Anterior cingulate cortex (tissue), 58 donors: ENCODE data around the gene ACACA.
"Not testable (repeated sequence)": the region's sequence is repeated elsewhere in the genome, so short reads cannot be mapped to it uniquely, and the experiment has no call there.

Experiments used
- DNase-seq, 58 donors: peaks; one replicate each; lab custom pipeline; 2025; lab: John Stamatoyannopoulos, UW

The ACACA gene

DNA sequence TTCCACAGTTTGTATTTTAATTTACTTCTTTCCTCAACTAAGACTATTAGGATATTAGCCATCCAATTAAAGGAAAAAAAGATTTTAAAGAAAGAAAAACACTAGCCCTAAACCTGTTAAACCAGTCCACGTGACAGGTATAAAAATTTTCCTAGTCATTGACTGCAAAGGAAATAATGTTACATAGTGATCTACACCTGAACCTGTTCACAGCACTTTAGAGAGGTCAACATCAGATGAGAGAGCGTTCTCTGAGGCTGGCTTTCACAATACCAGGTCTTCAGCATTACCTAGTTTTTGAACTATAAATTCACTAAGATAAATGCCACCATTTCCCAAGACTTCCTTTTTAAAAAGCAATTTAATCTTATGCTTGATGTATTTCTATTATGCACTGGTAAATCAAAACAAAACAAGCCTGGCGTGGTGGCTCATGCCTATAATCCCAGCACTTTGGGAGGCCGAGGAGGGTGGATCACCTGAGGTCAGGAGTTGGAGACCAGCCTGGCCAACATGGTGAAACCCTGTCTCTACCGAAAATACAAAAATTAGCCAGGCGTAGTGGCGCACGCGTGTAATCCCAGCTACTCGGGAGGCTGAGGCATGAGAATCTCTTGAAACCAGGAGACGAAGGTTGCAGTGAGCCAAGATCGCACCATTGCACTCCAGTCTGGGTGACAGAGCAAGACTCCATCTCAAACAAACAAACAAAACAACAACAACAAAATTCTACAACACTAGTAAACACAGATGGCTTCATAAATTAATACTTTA lies 49.7 kb downstream of the ACACA start:
- not testable (repeated sequence) for DNase-seq

DNA sequence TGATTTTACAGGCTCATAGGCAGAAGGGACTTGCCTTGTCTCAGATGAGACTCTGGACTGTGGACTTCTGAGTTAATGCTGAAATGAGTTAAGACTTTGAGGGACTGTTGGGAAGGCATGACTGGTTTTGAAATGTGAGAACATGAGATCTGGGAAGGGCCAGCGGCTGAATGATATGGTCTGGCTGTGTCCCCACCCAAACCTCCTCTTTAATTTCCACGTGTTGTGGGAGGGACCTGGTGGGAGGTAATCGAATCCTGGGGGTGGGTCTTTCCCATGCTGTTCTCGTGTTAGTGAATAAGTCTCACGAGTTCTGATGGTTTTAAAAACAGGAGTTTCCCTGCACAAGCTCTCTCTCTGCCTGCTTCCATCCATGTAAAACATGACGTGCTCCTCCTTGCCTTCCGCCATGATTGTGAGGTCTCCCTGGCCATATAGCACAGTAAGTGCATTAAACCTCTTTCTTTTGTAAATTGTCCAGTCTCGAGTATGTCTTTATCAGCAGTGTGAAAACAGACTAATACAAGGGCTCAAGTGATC lies 59.7 kb downstream of the ACACA start:
- not testable (repeated sequence) for DNase-seq

DNA sequence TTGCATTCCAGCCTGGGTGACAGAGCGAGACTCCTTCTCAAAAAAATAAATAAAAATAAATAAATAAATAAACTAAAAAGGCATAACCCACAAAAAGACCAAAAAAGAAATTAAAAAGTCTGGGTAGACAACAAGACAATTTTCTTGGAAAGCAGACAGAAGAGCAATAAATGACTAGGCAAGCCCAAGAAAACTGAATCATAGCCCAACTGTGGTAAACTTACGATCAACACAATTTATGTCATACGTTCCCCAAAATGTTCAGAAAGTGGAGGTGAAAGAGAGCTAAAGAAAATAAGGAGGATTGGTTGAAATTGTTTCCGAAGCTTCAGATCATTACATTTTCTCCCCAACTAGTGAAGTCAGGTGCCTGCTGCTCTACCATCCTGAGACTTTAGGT lies 62.1 kb downstream of the ACACA start:
- no peak for DNase-seq

DNA sequence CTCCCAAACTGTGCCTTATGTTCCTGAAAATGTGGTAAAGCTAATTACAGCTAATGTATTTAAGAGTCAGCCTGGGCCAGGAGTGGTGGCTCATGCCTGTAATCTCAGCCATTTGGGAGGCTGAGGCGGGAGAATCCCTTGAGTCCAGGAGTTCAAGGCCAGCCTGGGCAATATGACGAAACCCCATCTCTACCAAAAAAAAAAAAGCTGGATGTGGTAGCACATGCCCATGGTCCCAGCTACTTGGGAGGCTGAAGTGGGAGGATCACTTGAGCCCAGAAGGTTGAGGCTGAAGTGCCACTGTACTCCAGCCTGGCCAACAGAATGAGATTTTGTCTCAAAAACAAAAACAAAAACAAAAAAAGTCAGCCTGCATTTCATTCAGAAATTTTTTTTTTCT lies 64.0 kb downstream of the ACACA start:
- DNase-seq: no peak

DNA sequence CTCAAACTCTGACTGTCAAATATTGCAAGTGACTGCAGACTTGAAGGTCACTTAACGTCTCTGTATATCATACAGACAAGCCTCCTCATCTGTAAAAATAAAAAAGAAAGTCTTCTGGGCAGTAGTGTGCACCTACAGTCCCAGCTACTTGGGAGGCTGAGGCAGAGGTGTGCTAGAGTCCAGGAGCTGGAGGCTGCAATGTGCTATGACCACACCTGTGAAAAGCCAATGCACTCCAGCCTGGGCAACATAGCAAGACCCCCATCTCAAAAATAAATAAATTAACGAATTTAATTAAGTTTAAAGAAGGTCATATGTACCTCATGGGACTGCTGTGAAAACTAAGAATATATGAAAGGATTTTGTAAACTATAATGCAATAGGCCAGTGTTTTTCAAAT lies 65.8 kb downstream of the ACACA start:
- no peak for DNase-seq

DNA sequence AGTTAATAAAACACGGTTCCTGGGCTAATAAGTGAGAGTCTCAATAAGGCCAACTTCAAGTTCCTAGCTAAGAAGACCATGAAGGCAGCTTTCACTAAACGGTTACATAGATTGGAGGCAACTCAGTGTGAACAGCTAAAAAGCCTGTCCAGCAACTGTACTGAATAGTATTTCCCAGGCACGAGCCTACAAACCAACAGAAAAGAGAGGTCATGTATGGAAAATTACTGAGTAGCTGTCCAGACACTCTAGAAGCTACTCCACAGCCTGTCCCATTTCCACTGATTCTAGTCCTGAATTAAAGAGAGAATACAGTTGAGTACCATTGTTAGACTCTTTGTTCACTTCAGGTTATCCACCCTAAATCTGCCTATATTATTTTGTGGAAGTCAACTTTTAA lies 67.3 kb downstream of the ACACA start:
- no peak for DNase-seq

DNA sequence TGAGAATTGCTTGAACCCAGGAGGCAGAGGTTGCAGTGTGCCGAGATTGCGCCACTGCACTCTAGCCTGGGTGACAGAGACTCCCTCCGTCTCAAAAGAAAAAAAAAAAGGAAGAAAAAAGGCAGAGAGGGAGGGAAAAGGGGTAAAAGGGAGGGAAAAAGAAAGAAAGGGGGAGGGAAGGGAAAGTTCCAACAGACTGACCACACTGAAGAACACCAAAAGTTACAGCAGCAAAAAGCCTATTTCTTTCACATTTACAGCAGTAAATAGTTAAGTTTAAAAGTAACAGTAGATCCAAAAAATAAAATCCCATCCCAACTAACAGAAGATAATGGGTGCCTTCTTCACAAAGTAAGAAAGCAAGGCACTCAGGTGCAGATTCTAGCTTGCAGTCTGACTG lies 67.8 kb downstream of the ACACA start:
- no peak for DNase-seq

DNA sequence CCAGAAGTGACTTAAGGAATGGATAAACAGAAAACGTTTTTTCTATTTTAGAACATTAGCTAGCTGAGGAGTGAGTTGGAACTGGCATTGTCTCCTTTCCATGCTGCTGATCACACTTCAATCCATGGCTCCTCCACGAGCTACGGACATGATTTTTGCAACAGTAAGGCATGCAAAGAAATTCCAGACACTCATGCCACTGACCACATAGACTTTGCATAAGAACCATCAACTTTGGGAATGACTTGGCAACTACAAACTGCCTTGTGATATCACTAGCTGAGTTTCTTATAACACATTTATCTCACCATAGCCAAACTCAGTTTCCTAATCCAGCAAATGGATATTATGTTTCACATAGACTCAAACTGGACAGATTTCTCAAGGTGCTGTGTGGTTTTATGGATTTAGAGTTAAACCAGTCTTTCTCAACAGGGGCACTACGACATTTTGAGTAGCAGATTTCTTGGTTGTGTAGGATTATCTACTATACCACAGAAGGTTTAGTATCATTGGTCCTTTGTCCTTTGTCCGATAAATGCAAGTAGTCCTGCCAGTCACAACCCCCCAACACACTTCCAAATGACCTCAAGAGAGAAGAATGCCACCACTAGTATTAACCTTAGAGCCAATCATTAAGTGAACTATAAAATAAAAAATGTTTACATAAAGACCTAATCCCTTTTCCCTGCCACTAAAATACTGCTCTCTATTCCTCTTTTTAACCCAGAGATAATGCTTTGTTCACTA lies 79.1 kb downstream of the ACACA start:
- no peak for DNase-seq

DNA sequence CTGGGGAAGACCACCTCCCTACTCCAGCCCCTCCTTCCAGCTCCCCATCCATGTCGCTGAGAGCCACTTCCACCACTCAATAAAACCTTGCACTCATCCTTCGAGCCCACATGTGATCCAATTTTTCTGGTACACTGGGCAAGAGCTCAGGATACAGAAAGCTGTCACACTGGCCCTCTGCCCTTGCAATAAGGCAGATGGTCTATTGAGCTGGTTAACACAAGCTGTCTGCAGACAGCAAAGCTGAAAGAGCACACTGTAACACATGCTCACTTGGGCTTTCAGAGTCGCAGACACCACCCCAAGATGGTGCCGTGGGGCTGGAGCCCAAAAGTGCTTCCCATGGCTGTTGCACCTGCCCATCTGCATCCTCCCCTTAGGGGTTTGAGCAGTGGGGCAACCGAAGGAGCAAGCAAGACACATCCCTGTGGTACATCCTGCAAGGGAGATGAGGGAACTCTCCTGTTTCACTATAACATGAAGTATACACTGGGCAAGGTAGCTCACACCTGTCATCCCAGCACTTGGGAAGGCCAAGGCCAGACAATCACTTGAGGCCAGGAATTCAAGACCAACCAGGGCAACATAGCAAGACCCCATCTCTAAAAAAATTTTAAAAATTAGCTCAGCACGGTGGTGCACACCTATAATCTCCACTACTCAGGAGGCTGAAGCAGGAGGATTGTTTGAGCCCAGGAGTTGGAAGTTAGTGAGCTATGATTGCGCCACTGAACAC lies 83.6 kb downstream of the ACACA start:
- DNase-seq: peak in 30 of 58 donors; percentile 3 to 55 (median 18)

DNA sequence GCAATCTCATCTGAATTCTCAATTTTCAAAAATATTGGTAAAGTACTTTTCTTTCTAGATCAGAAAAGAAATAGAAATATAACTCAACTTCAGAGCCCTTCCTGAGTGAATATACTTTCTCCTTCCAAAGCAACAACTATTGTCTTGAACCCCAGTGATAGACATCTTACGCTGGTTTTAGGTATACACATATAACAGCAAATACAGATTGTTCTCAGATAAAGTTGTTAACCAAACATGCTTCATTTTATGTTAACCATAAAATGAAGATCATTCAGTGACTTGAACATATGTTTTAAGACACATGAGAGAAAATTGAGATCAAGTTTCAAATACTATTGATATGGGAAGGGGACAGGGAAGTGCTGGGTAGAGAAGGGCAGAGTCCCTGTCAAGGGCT lies 84.5 kb downstream of the ACACA start:
- no peak for DNase-seq

DNA sequence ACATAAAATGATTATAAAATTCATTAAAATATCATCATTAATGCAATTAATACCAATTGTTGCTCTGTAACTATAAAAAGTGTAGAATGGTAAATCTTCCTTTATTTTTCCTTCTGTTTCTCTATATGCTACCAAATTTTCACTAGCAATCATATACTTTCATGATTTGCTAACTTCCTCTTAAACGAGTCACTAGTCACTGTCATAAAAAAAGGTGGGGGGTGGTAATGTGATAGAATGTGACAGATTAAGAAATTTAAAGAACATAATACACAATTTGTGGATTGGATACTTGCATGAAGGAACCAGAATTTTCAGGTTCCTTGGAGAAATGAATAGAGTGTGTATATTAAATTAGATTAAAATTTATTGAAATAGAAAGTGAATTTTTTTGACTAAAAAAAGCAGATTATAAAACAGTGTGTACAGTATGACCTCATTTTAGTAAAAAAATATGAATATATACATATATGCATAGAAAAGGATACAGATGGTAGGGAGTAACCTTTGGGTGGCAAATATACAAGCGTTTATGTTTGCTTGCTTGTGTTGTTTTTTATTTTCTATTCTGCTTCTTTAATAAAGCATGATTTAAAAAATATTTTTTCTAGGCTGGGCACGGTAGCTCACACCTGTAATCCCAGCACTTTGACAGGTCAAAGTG lies 87.6 kb downstream of the ACACA start:
- DNase-seq: no peak

DNA sequence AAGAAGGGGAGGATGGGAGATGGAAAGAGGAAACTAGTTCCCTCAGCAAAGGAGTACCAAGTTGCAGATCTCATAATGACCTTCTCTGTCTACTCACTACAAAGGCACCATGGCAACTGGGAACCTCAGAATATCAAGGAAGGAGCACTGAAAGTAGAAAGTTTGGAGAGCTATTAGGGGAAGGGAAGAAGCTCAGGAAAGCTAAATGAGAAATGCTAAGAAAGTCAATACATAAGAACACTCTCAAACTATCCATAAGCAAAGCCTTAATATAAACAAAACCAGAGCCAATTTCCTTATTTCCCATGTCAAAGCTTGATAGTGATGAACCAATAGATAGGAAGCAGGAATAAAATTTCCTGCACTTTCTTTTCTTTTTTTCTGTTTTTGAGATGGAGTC lies 88.8 kb downstream of the ACACA start:
- no peak for DNase-seq

DNA sequence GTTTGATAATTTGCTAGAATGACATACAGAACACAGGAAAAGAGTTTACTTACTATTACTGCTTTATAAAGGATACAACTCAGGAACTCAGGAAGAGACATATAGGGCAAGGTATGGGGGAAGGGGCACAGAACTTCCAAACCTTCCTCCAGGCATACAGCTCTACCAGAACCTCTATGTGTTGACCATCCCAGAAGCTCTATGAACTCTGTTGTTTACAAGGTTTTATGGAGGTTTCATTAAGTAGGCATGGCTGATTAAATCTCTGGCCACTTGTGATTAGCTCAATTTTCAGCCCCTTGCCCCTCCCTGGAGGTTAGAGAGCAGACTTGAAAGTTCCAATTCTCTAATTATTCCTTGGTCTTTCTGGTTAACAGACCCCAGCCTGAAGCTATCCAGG lies 91.0 kb downstream of the ACACA start:
- no peak for DNase-seq

DNA sequence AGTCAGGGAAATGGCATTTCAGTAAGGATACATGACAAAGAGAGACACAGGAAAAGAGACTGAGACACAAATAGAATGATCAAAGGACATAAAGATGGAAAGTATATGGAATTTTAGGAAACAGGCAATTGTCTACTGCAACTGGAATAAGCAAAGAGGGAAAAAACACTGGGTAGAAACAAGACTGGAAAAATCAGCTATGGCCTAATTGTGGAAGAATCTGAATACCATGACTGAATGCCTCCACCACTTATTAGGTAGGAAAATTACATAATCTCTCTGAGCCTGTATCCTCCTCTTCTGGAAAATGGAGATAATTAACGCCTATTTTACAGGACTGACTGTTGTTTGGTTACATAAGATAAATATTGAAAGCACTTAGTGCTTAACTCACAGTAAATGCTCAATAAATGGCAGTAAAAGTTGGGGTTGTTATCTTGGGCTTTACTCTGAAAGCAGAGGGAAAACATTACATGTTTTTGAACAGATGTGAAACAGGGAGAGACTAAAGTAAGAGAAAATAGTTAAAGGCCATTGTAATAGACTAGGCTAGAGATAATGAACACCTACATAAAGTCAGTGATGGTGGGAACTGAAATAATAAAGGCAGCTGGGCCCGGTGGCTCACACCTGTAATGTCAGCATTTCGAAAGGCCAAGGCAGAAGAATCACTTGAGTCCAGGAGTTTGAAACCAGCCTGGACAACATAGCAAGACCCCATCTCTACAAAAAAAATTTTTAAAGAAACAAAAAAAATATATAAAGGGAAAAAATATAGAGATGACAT lies 94.3 kb downstream of the ACACA start:
- no peak for DNase-seq

DNA sequence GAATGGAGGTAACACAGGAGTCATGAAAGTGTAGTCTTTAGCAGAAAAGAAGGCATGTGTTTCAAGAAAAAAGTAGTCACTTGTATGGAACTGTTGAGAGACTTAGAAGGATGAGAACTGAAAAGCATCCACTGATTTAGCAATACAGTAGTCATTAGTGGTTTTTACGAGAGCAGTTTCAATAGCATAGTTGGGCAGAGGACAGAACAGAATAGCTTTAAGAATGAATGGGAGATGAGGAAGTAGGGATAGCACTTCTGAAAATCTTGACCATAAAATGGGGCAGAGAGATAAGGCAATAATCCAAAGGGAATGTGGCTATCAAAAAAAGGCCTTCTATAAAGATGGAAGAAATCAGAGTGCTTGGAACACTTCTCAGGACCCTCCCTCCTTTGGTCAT lies 95.7 kb downstream of the ACACA start:
- DNase-seq: no peak

DNA sequence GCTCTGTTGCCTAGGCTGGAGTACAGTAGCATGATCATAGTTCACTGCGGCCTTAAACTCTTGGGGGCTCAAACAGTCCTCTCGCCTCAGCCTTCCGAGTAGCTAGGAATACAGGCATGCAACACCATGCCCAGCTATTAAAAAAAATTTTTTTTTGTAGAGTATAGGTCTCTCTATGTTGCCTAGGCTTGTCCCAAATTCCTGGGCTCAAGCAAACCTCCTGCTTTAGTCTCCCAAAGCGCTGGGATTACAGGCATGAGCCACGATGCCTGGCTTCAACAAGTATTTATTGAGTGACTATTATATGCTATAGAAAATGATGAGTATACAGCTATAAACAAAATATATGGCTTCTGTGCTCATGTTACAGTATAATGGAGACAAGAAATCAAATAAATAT lies 97.6 kb downstream of the ACACA start:
- no peak for DNase-seq

DNA sequence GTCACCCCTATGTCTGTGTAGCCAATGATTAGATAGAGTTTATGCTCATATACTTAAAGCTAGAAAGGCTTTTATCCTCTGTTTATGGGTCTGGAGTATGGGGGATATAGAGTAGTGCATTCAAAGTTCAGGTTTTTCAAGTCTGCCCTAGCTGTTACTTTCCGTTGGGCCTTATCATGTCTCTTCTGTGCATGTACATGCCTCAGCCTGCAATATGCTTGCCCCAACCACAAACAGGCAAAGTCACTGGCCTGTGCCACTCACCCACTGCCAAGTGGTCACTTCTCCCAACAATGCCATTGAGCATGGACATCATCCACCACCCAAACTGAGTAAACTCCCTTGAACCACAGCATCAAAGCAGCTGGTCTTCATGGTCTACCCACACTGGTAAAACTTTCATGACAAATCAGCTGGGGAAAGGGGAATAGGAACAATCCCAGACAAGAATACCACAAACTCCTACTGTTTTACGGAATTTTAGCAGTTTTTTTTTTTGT lies 101.2 kb downstream of the ACACA start:
- no peak for DNase-seq

DNA sequence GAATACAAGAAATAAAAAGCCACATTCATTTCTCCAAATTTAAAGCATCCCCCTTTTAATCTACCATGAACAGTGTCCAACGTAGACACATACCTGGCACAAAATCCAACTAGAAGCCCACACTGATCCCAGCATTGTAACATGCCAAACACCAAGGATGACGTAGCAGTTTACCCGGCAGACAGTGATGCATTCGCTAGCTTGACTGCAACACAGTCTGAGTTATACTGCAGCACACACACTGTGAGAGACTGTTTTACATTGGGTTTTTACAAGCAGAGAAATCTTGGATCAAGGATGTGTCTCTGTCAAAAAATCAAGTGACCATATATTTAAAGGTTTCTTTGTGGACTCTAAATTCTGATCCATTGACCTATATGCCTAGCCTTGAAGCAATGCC lies 105.3 kb downstream of the ACACA start:
- peak in 22 of 58 donors; percentile 3 to 46 (median 22) for DNase-seq

DNA sequence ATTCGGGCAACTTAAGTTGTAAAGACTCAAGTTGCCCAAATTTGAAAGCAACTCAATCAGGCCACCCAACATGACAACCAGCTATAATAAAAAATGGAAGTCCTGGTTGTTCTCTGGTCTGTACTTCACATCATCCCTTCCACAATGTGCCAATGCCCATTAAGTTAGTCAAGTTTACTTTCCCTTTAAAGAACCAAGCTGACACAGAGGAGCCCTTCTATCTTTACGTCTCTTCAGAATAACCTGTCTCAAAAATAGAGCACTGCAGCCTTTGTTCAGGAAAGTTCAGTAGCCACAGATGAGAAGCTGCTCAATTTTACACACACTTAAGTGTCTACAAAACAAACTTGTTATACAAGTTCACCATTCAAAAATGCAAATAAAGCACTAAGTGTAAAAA lies 106.0 kb downstream of the ACACA start:
- peak in 1 of 58 donors; percentile 49 for DNase-seq
